HG03139 (cell line): Measurements from ENCODE around the gene CPLANE2.

Experiments used
- ATAC-seq: cut with Tn5 transposase; IDR thresholded peaks from one replicate; pipeline ENCODE4 v1.9.1; 2021; ENCODE audit not compliant: unreplicated experiment

Gene CPLANE2

DNA sequence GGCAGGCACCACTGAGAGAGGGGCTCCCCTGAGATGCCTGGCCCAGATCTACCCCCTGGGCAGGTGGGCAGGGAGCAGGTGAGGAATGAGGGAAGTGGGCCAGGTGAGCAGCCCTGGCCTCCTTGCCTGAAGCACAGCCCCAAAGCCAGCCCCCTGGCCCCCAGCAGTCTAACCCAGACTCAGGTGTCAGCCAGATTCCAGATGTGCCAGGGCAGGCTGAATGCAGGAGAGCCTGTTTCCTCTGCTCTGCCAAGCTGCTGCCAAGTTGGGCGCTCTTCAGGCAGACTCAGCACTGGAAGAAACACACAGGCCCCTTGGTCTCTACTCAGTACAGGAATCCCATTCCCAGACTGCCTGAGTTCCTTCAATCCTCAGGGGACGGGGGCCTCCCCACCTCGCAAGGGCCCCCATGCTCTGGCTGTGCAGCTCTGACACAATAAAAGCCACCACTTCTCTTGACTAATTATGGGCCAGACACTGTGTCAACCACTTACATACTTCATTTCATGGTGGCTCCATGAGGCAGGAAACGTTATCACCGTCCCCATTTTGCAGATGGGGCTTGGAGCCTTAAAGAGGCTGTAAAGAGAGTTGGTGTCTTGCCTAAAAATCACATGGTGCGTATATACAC, 45.0 kb downstream of the CPLANE2 start:
- no peak for ATAC-seq

DNA sequence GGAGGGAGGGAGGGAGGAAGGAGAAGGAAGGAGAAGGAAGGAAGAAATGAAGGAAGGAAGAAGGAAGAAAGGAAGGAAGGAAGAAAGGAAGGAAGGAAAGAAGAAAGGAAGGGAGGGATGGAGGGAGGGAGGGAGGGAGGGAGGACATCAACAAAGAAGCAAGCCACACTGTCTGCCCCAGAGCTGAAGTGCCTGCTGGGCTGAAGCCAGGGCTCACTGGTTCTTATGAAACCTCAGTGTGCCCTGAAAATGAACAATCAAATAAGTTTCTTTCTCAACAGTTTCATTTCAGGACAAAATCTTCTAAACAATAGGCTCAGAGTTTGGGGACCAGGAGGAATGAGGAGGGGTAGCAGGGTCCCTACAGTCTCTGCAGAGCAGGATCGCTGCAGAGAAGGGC, 45.7 kb downstream of the CPLANE2 start:
- no peak for ATAC-seq

DNA sequence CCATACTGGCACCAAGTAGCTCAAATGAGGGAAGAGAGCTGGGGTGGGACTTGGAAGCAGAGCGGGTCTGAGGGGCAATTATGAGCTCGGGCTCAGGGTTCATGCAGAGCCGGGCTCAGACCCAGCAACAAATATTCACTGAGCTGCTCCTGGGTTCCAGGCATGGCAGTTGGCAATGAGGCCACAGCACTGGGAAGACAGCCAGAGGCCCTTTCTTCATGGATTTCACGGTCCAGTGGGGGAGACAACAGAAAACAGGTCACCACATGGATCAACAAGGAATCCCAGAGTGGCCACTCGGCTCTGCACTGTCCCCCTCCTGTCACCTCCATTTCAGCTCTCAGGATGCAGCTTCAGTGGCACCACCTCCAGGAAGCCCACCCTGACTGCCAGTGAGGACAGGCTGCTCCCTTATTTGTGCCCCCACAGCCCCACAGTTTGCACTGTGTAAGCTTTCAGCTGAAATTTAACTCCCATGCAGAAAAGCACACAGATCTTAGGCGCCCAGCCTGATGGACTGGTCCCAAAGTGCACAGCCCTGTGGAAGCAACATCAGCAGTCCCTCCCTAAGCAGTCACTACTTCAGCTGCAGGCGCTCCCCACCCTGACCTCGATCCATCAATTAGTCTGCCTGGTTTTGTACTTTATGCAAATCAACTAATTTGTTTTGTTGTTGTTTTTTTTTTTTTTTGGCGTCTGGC, 46.9 kb downstream of the CPLANE2 start:
- ATAC-seq: no peak

DNA sequence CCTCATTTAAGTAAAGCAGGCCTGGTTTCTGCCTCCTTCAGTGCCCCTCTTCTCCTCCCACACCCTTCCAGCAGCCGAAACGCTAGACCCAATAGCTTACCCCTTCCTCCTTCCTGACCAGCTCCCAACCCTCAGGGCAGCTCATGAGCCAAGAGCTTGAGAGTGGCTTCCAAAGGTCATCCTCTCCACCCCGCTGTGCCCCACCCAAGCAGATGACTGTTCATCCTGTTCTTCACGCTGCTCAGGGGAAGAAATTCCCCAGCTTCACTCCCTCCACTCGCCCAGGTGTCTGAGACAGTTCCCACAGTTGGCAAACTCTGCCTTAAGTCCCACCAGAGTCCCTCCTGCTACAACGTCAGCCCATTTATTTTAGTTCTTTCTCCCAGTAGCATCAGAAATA, 48.0 kb downstream of the CPLANE2 start:
- no peak for ATAC-seq

DNA sequence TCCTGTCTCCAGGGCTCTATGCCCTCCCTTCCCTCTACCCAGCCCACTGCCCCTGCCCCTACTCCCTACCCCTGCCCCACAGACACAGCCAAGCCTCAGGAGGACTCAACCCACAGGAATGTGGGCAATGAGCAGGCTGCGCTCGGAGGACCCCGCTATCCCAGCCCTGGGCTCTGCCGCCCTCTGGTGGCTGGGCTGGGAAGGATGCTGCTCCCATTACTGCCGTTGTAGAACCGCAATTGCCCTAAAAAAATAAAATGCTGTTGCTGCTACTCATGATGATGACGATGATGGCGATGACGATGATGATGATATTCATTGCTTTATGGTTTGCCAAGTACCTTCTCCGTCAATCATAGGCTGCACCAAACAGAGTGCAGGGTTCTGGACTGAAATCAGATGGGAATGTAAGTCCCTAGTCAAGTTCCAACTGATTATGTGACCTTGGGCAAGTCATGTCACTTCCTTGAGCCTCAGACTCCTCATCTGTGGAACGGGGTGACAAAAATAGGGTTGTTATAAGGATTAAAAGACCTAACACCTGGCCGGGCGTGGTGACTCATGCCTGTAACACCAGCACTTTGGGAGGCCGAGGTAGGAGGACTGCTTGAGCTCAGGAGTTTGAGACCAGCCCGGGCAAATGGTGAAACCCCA, 49.1 kb downstream of the CPLANE2 start:
- ATAC-seq: no peak

DNA sequence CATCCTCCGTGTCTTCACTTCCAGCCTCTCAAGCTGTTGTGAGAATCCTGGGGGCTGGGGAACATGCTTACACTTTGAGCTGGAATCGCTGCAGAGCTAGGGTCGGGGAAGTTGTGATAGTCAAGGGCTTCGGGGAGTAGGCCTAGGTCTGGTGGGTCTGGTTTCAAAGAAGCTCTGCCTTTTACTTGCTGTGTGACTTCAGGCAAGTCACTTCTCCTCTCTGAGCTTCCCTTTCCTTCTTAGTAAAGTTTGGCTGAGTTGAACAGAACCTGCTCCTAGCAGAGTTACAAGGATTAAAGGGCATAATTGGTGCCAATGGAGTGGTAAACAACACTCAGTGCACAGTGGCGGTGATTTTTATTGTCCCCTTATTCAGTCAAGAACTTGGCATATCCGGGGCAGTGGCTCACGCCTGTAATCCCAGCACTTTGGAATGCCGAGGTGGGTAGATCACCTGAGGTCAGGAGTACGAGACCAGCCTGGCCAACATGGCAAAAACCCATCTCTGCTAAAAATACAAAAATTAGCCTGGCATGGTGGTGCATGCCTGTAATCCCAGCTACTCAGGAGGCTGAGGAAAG, 50.2 kb downstream of the CPLANE2 start:
- ATAC-seq: no peak

DNA sequence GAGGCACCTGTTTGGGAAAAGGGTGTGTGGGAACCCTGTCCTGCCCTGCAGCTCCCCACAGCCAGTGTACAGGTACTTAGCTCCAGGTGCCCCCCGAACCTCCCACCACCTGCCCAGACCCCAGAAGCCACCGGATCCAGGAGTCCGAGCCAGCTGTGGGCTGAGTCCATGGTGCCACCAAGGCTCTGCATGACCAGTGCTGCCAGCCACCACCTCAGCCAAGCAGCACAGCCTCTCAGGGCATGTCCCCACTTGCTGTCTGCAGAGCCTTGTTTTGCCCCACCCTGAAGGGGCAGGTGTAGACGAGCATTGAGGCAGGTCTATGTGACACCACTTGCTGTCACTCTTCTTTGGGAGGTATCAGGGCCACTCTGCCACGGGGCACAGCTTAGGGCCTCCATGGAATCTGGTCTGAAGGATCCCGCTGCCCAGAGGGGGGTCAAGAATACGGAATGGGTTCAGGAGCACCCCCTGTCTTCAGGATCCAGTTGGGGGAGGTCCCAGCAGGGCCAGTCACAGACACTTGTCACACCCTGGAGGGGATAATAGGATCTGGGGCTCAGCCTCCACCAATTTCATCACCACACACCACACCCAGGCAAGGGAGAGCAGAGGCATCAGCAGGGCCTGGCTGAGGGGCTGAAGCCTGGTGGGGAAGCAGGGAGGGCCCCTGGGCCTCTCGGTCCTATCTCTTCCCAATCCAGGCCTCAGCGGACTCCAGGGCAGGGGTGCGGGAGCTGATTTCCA, 52.3 kb downstream of the CPLANE2 start:
- ATAC-seq: no peak

DNA sequence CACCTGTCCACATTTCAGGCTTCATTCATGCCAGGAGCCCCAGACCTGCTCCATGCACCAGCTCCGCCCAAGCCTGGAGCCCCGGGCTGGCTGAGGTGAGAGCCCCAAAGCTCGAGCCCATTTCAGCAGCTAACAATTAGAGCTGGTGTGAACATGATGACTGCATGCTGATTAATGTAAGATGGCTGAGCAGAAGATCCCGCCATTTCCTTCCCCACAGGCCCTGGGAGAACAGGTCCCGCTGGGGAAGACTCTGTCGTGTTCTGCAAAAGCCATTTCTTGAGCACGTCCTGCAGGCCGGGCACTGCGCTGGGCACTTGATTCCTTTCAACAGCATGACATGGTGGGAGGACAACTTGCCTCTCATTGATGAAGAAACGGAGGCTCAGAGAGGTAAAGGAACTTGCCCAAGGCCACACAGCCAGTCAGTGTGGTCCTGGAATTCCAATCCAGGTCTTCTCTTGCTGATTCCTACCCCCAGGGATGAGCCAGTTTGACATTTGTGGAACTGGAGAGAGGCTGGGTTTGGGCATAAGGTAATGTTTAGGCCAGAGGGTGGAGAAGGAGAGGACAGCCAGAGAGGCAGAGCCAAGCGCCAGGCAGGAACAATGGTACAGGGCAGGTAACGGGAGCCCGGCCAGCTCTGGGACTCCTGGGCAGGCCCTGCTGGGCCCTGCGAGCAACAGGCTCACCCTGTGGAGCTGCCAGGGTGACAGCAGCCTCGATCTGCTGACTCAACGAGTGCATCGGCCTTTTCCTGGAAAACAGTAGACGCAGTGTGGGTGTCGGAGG, 53.0 kb downstream of the CPLANE2 start:
- ATAC-seq: no peak

DNA sequence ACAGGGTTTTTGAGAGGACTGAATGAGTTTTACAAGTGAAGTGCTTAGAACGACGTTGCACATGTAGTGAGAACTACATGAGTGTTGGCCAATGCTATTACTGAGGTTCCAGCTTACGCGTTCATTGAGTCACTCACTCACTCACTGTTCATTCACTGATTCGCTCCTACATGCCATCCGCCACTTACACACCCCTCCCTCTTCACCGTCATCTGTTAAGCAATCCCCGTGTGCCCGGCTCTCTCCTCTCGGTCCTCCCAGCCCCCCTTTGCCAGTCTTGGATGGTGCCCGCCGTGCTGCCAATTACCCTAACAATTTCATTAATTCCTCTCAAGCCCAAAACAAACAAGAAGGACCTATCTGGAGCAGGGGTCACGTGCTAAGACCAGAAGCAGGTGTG, 53.8 kb downstream of the CPLANE2 start:
- no peak for ATAC-seq

DNA sequence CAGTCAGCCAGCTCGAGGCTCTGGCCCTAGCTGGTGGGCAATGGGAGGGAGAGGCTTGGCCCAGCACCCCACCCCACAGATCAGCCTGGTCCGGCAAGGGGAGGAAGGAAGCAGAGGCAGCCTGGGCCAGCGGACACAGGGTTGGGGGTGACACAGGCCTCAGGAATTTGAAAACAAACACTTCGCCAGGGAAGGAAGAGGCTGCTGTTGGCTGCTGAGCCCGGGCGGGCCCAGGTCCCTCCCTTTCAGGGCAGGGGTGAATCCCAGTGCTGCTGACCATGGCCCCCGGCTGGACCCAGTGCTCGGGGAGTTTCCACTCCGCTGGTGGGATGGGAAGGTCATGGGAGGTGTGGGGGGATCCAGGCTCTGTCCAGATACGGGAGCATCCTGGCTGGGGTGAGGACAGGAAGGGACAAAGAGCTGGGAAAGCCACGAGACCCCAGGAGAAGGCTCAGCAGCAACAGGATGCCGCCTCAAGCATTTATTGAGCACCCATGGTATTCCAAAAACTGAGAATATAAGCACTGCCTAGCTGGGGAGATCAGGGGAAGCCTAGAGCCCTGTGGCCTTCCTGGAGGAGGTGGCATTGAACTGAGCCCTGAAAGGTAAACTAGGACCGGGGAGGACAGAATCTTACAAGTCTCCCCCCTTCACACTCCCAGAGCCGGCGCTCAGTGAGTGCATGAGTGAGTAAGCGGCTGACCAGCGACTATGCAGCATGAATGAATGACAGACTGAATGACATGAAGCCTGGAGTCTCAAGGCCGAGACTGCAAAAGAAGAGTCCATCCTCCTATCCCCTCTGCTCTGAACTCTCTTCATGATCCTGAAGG, 54.9 kb downstream of the CPLANE2 start:
- ATAC-seq: no peak
